Activated naive CD4-positive, alpha-beta T cell treated with Interleukin-2 at 50 U/mL for 16 hours (primary cell): ENCODE results near the gene SSH2.

Experiments used
- DNase-seq: peaks from one replicate; pipeline ENCODE4 v3.0.0-alpha.2; 2020

The SSH2 gene

GRCh38 chr17:29597361-29598172 lies 332.5 kb downstream of the SSH2 start:
- no peak for DNase-seq

GRCh38 chr17:29596811-29597210 lies 333.2 kb downstream of the SSH2 start:
- no peak for DNase-seq

- no peak for DNase-seq
Measured at GRCh38 chr17:29595943-29596774, 333.9 kb downstream of the SSH2 start.

- DNase-seq = no peak
Measured at GRCh38 chr17:29595107-29595942, 334.7 kb downstream of the SSH2 start.

- DNase-seq = no peak
Measured at GRCh38 chr17:29594519-29595090, 335.4 kb downstream of the SSH2 start.

GRCh38 chr17:29593591-29594518 lies 336.2 kb downstream of the SSH2 start:
- DNase-seq = peak; percentile 43

- DNase-seq = peak; percentile 45
Measured at GRCh38 chr17:29592850-29593551, 337.0 kb downstream of the SSH2 start, which contains the start of gene ANKRD13B. Gene ANKRD13B, plus strand, starts transcription at chr17:29593132. Its CDS starts 490 bp downstream, at chr17:29593622.

GRCh38 chr17:29591737-29592608 lies 338.1 kb downstream of the SSH2 start:
- DNase-seq = peak; percentile 84

GRCh38 chr17:29591146-29591736 lies 338.8 kb downstream of the SSH2 start:
- peak; percentile 39 for DNase-seq

GRCh38 chr17:29590411-29591145 lies 339.4 kb downstream of the SSH2 start:
- no peak for DNase-seq

GRCh38 chr17:29589524-29590410 lies 340.3 kb downstream of the SSH2 start, which contains the start of gene GIT1:
Gene GIT1, minus strand, starts transcription at chr17:29589648. Its CDS starts 270 bp downstream, at chr17:29589378.
- DNase-seq = peak; percentile 85

GRCh38 chr17:29588562-29589411 lies 341.2 kb downstream of the SSH2 start:
- DNase-seq = peak; percentile 69

GRCh38 chr17:29588017-29588561 lies 341.9 kb downstream of the SSH2 start:
- no peak for DNase-seq

- DNase-seq = no peak
Measured at GRCh38 chr17:29587591-29587990, 342.4 kb downstream of the SSH2 start.

GRCh38 chr17:29586676-29587469 lies 343.2 kb downstream of the SSH2 start:
- DNase-seq = no peak
